Activated T-helper 1 cell treated with Interleukin-2 at 50 U/mL for 16 hours (primary cell): ENCODE measurements around the gene SPATA20.
A peak's percentile ranks its signal among the peaks of the same experiment; 100 is the strongest.

ENCODE experiments used
- DNase-seq: peaks from one replicate; pipeline ENCODE4 v3.0.0-alpha.2; 2020; ENCODE audit warnings: low read depth

The SPATA20 gene

DNA sequence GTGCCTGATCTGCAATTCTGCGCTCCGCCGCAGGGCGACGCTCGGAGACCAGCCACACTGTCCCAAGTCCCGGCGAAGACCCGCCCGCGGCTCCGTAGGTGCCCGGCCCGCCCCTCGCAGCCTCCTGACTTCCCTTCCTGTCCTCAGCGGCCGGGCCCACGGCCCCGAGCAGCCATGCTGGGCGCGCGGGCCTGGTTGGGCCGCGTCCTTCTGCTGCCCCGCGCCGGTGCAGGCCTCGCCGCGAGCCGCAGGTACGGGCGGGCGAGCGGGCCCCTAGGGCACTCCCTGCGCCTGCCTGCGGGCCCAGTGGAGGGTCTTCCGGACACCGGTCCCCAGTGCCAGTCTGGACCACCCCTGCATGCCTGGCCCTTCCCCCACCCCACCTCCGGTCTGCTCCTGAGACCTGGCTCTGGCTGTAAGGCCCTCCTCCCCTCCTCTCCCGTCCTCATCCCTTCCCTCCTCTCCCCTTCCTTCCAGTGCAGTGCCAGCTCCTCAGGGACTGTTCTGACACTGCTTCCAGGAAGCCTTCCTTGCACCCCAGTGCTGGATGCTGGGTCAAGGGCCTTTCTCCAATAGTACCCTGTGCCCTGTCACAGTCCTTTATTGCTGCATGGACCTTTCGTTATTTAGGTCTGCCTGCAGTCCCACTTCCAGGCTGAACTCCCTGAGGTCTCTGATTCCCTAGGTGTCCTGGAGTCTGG lies at the start of gene SPATA20:
SPATA20 (plus strand) TSS at position 140 of the 701 bp plus-strand sequence; CDS start at position 175, 35 bp downstream.
- peak; percentile 71 for DNase-seq

DNA sequence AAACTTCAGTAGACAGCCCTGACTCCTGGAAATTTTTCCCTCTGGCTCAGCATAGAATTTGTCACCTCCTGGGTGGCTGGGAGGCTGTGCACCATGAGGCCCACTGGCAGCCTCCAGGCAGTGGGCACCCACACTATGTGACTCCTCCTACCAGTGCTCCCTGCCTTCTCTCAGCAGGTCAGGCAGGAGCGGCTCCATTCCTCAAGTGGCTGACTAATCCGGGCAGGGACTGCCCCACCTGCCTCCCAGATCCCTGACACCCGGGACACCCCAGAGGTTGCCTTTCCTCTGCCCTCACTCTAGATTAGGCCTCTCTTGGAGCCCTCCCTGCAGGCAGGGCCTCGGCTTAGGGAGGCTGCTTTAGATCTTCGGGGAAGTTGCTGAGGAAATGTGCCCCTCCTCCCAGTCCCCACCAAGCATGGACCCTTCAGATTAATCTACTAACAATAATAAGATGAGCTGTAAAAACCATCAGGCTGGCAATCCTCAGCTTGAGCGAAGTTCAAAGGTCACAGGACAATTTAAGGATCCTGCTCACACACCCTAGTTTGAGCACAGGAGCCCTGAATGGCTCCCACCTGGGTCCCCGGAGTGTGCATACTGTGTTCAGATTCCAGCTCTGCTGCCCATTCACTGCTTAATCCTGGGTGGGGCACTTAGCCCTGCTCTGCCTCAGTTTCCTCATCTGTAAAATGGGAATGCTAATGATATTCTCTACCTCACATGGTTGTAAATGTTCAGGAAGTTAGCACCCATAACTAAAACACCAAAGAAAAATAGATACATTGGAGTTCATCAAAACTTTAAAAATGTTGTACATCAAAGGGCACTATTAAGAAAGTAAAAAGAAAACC lies 48.7 kb upstream of the SPATA20 start:
- no peak for DNase-seq

DNA sequence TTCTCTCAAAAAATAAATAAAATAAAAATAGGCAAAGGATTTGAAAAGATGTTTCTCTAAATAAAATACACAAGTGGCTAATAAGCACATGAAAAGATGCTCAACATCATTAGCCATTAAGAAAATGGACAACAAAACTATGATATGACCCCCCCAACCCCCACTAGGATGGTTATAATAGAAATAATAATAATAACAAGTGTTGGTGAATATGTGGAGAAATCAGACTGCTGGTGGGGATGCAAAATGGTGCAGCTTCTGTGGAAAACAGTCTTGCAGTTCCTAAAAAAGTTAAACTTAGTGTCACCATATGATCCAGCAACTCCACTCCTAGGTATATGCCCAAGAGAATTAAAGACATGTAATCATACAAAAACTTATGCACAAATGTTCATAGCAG lies 47.7 kb upstream of the SPATA20 start:
- no peak for DNase-seq

DNA sequence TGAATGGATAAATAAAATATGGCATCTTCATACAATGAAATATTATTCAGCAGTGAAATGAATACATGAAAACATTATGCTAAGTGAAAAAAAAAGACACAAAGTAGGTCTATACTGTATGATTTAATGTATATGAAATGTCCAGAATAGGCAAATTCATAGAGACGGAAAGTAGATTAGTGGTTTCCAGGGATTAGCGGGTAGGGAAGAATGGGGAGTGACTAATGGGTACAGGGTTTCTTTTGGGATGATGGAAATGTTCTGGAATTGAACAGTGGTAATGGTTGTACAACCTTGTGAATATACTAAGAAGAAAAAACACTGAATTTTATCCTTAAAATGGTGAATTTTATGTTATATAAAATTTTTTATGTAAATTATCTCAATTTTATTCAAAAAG lies 47.3 kb upstream of the SPATA20 start:
- DNase-seq = no peak

DNA sequence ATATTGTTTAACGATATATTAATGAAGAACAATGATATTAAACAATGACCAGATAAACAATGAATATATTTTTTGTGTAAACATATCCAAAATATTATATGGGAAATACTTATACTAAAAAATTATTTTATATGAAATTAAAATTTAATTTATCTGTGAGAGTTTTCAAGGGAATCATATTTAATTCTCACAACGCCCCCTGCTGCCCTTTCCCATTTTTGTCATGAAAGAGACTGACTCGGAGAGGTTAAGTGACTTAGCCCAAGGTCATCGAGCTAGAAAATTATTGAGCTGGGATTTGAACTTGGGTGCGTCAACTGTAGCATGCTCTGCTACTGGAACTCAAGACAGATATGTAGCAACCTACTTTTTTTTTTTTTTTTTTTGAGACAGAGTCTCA lies 45.9 kb upstream of the SPATA20 start:
- DNase-seq = no peak

DNA sequence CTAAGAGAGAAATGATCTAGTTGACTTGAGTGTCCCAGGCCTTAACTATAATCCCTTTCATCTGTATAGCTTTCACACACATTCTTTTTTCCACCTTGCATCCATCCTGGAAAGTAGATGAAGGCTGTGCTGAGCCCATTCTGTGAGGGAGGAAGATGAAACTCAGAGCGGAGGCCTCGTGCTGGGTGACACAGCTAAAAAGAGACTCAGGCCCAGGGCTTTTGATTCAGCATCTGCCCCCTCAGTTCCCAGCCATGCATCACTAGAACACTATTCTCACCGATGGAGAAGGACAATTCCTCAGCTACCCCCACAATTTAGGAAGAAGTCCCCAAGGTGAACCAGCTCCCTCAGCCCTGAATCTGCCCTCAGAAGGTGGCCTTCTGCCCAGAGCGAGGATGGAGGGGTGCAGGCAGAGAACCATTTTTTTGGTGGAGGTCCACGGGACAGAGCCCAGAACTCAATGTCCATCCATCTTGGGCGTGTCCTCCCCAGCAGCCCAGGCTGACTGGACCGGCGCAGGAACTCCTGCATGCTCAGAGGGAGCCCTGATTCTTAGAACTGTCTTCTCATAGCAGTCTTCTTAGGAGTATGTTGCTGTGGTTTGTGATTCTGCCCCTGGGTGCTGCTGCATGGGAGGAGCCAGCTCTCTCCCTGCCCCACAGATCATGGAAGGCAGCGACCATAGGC lies 44.5 kb upstream of the SPATA20 start:
- no peak for DNase-seq

DNA sequence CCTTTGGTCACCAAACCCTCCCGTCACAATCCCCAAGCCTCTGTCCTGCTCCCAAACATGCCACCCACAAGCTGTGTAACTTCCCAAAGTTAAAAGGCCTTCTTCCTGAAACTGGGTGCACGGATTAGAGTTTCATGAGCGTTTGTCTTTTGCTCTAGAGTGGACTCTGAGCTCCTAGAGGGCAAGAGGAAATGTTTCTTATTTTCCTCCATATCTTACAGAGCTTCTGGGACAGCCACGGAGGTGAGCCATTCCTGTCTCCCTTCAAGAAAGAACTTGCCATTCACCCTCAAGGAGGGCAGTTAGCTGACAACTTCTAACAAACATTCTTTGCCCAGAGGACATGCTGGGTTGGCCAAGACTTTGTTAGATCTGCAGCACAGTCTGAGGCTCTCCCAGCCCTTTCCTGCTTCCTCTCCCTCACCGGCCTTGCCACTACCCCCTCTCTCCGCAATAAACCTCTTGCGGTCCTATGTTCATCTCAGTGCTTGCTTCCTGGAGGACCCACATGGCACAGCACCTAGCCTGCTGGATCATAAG lies 41.3 kb upstream of the SPATA20 start:
- DNase-seq = no peak

DNA sequence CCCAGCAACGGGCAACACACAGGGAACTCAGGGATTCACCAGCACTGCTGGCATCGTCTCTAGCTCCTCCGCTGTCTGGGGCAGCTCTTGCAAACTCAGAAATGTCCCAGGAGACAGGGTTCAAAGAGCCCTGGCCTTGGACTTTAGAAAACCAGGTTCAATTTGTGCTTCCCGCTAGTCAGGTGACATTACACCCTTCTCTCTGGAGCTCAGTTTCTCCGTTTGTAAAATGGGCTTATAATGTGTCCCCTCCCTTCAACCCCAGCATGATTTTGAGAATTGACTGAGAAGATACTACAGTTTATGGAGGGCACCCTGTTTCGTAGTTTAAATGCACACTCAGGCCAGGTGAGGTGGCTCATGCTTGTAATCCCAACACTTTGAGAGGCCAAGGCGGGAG lies 40.7 kb upstream of the SPATA20 start:
- DNase-seq = no peak

DNA sequence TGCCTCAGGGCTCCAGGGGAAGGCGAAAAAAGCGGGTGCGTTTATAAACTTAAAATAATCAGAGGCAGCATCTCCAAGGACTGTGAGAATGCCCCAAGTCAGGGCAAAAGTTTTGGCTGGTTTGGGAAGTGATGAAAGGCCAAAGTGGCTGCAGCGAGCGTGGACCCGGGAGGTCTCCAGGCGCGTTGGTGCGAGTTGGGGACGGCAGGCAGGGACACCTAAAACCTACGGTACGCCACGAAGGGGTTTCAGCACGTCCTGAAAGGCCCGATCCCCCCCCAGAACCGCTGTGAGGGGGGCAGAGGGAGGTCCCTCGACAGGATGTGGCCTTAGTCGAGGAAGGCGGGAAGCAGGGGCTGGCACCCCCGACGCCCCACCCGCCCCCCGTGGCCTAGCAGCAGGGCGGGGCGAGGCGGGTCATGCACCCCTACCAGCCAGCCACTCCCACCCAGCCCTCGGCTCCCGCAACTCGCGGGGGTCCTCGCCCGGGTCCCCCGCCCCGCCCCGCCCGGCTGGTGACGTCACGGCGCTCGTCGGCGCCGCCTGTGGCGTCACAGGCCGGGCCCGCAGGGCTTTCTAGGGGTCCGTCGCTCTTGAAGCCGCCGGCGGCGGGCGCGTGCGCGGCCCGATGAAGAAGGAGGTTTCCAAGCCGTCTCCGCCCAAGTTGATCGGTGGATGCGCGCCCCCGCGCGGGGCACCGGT lies 39.0 kb upstream of the SPATA20 start, which contains the start of gene MYCBPAP:
MYCBPAP (plus strand) TSS at position 569 of the 702 bp plus-strand sequence. CDS start 236 bp downstream, outside the sequence.
- peak; percentile 48 for DNase-seq

DNA sequence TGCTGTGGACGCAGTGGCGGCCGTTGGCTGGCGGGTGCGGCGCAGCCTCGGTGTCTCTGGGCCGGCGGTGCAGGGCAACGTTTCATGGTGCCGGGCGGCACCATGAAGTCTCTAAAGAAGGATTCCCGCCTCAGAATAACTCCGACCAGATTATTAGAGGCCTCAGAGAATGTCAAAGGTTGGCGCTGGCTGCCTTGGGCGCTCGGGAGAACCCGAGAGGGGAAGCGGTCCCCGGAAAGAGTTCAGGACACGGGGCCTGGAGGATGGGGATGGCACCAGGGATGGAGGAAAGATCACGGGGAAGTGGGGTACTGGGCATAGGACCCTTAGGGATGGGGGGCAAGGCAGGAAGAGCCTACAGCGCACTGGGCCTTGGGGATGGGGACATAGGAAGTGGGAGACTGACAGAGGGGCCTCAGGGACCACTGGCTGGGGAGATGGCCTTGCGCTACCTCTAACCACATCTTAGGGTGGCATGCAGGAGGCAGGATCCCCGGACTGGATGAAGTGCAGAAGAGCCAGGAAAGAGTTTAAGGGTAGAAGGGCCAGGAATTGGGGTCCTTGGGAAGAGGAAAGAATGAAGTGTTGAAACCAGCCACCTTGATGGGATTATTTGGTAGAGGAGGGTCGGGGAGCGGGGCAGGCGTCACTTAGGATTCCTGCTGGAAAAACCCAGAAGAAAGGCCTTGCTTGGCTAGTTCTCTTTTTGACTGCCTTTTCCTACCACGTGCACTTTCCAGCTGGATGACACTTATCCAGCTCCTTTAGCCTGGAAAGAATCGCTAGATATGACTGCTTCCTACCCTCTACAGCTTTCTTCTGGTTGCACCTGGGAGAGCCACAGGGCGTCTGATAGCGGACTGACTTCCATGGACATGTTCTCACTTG lies 38.2 kb upstream of the SPATA20 start:
- DNase-seq = no peak

DNA sequence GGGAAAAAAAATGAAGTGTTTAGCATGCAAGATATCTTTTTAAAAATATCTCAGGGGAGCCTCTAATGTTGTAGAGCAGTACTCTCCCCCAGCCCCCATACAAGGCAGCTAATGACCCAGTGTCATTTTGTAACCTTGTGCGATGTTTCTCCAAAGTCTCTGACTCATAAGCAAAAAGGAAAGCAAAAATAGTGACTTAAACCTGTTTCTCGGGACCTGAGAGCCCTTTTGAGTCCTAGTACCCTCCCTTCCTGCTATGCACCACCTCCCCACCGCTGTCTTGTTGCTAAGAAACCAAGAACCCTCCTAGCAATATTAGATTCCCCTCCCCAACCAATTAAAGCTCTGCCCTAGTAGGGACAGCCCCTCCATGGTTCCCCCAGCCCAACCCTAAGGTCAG lies 35.9 kb upstream of the SPATA20 start:
- no peak for DNase-seq

DNA sequence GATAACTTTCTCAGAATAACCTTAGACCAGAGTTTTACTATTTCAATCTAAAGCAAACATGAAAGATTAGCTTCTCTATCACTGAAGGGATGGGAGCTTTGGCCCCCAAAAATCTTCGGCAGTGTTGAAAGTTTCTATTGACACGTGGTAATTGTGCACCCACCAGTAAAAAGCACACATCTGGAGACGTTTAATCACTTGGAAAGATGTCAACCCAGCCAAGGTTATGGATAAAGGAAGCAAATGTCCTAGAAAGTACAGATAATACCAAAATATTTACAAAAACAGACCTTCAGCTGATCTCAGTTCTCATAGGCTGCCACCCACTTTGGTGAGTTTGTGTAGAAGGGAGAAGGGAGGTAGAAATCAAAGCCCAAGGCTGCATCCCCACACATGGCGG lies 33.5 kb upstream of the SPATA20 start:
- no peak for DNase-seq

DNA sequence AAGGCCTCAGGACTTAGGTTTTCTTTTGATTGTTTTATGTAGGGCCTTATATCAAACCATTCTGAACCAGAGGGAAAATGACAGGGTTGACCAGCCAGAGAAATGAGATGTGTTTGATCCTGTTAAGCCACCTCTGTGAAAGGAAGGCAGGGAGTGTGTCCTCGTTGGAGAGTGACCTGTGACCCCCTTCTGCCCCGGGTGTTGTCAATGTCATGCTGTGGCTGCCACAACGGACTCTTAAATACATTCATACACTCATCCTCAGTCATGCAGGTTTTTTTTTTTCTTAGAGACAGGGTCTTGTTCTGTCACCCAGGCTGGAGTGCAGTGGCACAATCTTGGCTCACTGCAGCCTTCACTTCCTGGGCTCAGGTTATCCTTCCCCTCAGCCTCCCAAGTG lies 32.6 kb upstream of the SPATA20 start:
- DNase-seq = no peak

DNA sequence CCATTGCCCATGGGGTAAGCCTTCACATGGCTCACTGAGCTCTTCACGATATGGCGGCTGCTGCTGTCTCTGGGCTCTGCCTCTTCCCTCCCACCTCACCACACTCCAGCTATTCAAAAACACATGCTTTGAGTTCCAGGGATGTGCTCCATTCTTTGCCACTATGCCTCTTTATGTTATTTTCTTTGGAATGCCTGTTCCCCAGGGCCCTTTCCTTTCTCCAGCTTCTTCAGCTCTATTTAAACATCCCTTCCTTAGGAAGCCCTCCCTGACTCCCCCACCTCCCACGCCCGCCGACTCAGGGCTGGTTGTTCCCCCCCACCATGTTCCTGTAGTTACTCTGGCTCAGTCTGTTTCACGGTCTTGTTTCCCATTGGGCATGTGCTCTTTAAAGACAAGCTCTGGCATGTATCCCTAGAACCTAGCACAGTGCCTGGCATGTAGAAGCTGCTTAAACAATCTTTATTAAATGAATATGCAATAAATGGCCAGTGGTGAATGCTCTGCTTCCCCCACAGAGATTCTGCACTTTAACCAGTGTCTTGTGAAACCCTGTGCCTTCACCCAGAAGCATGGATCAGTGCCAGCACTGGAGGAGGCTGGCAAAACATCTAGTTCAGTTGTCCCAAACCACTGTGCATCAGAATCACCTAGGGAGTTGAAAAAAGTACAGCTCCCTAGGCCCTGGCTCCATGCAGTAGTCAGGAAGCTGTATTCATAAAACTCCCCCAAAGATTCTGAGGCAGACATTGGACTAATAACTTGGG lies 31.9 kb upstream of the SPATA20 start:
- DNase-seq = no peak

DNA sequence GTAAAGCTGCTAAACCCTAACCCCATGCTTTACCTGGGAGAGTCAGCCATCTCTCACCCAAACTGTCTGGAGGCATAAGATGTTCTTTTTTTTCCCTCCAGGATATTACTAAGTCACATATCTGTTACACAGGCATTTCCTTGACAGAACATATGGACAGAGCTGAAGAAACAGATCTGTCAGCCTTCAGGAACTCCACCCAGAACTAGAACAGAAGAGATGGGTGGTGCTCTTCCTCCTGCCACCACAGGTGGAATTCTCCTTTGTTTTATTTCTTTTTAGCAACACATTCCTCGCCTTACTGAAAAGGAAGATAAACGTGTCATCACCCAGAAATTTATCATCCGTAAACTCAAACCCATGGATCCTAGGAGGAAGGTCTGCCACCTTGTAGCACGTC lies 30.0 kb upstream of the SPATA20 start:
- DNase-seq = no peak

DNA sequence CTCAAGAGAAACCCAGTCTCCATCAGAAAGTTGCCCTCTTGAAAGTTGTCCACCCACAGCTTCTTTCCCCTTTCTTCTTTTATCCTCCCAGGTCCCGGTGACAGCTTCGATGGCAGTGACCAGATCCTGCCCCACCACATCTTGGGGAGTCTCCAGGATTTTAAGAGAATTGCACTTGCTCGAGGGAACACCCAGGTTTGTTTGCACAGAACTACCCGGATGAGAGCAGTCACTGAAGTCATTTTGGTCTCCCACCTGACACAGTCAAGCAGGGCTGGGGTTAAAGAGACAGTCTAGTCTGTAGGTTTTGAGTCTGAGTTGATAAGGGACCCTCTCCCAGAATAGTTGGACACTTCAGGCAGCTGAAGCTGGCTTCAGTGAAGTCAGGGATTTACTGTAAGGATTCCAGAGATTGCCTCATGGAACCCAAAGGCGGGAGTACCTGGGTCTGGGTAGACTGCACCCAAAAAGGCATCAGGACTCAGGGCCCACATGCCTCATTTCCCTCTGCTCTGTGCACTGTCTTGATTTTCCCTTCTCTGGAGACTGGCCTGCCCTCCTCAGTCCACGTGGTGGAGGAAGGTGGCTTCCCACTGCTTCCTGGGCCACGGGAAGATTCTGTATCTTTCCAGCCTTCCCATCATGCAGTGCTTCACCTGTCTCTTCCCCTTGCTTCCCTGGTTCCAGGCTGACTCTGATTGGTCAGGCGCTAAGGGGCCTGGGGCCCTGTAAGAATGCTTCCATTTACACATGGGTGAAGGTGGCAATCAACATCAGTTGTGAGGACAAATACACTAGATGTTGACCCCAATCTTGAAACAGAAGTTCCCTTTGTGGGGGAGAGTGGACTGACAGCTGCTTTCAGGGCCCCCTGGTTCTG lies 29.2 kb upstream of the SPATA20 start:
- no peak for DNase-seq

DNA sequence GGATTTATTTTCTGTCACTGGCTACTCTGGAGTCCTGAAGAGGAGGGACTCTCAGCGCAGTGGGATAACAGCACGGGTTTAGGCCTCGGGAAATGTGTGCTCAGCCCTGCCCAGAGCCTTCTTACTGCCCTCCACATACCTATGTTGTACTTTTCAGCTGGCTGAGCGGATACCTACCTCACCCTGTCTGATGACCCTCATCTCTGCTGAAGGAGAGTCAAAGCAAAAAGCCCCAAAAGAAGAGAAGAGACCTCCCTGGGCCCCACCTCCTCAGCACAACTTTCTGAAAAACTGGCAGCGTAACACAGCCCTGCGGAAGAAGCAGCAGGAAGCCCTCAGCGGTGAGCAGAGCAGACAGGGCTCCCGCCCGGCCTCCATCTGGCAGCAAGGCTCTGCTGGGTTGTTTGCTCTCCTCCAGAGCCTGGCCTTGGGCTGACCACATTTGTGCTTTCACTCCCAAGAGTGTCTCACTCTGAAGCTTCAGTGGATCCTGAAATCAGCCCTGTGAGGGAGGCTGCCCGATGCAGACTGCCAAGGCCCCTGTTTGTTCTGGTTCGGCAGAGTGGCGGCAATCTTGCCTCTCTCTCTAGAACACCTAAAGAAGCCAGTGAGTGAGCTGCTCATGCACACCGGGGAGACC lies 28.5 kb upstream of the SPATA20 start:
- DNase-seq = no peak

DNA sequence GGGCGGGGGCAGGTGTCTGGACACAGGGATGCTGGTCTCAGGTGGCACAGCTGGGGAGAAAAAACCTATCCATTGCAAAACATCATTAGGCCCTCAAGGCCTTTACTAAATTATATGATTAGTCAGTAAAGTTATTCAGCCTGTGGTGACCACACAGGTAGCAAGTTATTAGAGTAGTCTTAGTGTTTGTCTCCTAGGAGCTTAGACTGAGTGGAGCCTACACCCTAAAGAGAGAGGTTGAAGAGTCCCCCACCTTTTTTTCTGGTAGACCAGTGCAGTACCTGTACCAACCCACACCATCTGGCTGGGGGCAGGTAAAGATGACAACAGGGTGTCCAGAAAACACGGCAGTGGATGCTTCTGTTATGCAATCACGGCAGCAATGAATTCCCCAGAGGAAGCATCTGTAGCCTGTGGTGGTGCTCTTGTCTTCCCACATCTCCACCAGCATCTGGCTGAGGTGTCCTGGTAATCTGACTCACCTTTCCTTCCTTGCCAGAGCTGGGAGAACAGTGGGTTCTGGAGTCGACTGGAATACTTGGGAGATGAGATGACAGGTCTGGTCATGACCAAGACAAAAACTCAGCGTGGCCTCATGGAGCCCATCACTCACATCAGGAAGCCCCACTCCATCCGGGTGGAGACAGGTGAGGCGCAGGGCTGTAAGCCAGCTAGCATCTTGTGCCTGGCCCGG lies 27.7 kb upstream of the SPATA20 start:
- DNase-seq = no peak
